Jurkat, Clone E6-1 (cell line): ENCODE measurements around the gene RCC1. TPM values are rescaled to one million over a fixed set of nuclear protein-coding genes. Genes with fewer than 3 reads are reported as not detected.
"Not testable (repeated sequence)": the region's sequence is repeated elsewhere in the genome, so short reads cannot be mapped to it uniquely, and the experiment has no call there.

ENCODE experiments used
- DNase-seq: peaks from one replicate; pipeline ENCODE4 v3.0.0-alpha.2; 2011; ENCODE audit warnings: low read depth, low spot score
- H3K4me3 ChIP-seq: 2 replicates; pipeline ENCODE4 v1.5.1; 2011; ENCODE audit warnings: mild to moderate bottlenecking, low read length, control low read depth, moderate library complexity
- polyA plus RNA-seq: library from polyadenylated mRNA; unstranded; fragments of >200 nt; gene quantifications from one replicate; pipeline ENCODE4 v1.2.1, GENCODE V29; 2012; ENCODE audit warnings: missing spikeins; ENCODE audit not compliant: insufficient read length, insufficient read depth

RCC1 gene
- polyA plus RNA-seq: 157 TPM

- H3K4me3 ChIP-seq: peak within 1 kb of the TSS; percentile 88
- DNase-seq: peak; percentile 99
Measured at GRCh38 chr1:28505406-28506187, at the start of gene RCC1. Gene RCC1, plus strand, starts transcription at chr1:28506043. Its CDS starts 23,824 bp downstream, at chr1:28529867.

GRCh38 chr1:28456078-28456477 lies 49.8 kb upstream of the RCC1 start:
- H3K4me3 ChIP-seq: no peak overlapping the region
- peak; percentile 64 for DNase-seq

GRCh38 chr1:28457678-28458077 lies 48.2 kb upstream of the RCC1 start:
- DNase-seq: no peak

GRCh38 chr1:28458237-28459228 lies 47.3 kb upstream of the RCC1 start:
- DNase-seq: no peak
- H3K4me3 ChIP-seq: no peak overlapping the region

More at GRCh38 chr1:28457678-28458077, 48.2 kb upstream of the RCC1 start:
- no peak overlapping the region for H3K4me3 ChIP-seq

GRCh38 chr1:28466226-28466778 lies 39.5 kb upstream of the RCC1 start:
- DNase-seq: peak; percentile 50
- H3K4me3 ChIP-seq: no peak overlapping the region

GRCh38 chr1:28470146-28470545 lies 35.7 kb upstream of the RCC1 start:
- no peak for DNase-seq
- no peak overlapping the region for H3K4me3 ChIP-seq

GRCh38 chr1:28479497-28479896 lies 26.3 kb upstream of the RCC1 start:
- H3K4me3 ChIP-seq, DNase-seq: not testable (repeated sequence)

- no peak for DNase-seq
- no peak overlapping the region for H3K4me3 ChIP-seq
Measured at GRCh38 chr1:28480308-28480707, 25.5 kb upstream of the RCC1 start.

- no peak for DNase-seq
- no peak overlapping the region for H3K4me3 ChIP-seq
Measured at GRCh38 chr1:28482138-28482537, 23.7 kb upstream of the RCC1 start.

- DNase-seq: no peak
- H3K4me3 ChIP-seq: no peak overlapping the region
Measured at GRCh38 chr1:28482702-28483101, 23.1 kb upstream of the RCC1 start.

GRCh38 chr1:28494737-28495136 lies 11.1 kb upstream of the RCC1 start:
- no peak for DNase-seq
- no peak overlapping the region for H3K4me3 ChIP-seq

GRCh38 chr1:28499553-28499952 lies 6.3 kb upstream of the RCC1 start:
- no peak overlapping the region for H3K4me3 ChIP-seq
- no peak for DNase-seq

- DNase-seq: no peak
- H3K4me3 ChIP-seq: no peak overlapping the region
Measured at GRCh38 chr1:28501925-28502324, 3.9 kb upstream of the RCC1 start.

- no peak for DNase-seq
- no peak overlapping the region for H3K4me3 ChIP-seq
Measured at GRCh38 chr1:28503117-28503516, 2.7 kb upstream of the RCC1 start.

- peak overlapping the region; percentile 88 for H3K4me3 ChIP-seq
- DNase-seq: no peak
Measured at GRCh38 chr1:28506907-28507246, 1.0 kb downstream of the RCC1 start.

GRCh38 chr1:28507247-28507645 lies 1.4 kb downstream of the RCC1 start:
- DNase-seq: no peak
- H3K4me3 ChIP-seq: peak overlapping the region; percentile 88

- DNase-seq: no peak
- H3K4me3 ChIP-seq: peak overlapping the region; percentile 88
Measured at GRCh38 chr1:28507646-28508434, 2.0 kb downstream of the RCC1 start.

GRCh38 chr1:28508435-28508754 lies 2.6 kb downstream of the RCC1 start:
- peak overlapping the region; percentile 88 for H3K4me3 ChIP-seq

GRCh38 chr1:28509705-28510272 lies 3.9 kb downstream of the RCC1 start:
- no peak for DNase-seq
- H3K4me3 ChIP-seq: no peak overlapping the region

More at GRCh38 chr1:28508435-28508754, 2.6 kb downstream of the RCC1 start:
- no peak for DNase-seq
